ENCODE data around the gene MTFR1L. TPM values are rescaled to one million over a fixed set of nuclear protein-coding genes. Genes with fewer than 3 reads are reported as not detected.
A peak's percentile ranks its signal among the peaks of the same experiment; 100 is the strongest.

Gene MTFR1L
- total RNA-seq, 3 donors from 2014 or later: 71.6 to 79.2 (median 75.4) TPM

DNA sequence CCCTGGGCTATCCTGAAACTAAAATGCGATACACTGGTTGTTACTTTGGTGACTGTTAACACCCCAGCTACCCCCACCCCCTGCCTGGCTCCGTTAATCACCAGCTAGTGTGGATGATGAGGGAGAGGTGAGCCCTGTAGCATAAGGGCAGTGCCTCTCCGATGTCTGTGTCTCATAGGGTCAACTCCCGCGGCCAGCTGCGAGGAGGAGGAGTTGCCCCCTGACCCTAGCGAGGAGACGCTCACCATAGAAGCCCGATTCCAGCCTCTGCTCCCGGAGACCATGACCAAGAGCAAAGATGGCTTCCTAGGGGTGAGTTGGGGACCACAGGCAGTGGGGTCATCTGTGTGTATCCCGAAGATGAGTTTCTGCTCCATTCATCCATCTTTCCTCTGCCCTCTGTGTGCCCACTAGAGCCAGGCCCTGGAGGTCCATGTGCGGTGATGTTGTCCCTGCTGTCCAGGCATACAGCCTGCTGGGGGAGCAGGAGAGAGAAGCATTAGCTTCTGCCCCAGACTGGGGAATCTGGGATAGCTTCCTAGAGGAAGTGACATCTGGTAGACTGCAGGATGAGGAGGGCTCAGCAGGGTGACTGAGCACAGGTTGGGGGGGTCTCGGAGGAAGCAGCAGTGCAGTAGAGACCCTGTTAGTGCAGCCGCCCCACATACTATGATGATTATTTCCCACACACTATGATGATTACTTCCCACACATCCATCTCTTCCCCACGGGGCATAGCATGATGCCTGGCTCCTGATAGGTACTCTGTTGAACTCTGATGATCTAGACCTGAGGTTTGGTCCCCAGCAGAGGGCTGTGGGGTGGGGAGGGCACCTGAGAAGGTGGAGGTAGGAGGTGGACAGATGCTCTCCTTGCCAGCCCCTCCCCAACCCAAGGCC is 14.5 kb upstream of the MTFR1L start:
- DNase-seq (ENCODE audit: low spot score in 2 of 2): no peak
- intact Hi-C loops (cut with DNase I; ENCODE audit: low total_unique reads): loop anchor here (10.0 kb wide), 1 partner anchor 190 kb away; the partner anchor contains the start of gene MAN1C1

DNA sequence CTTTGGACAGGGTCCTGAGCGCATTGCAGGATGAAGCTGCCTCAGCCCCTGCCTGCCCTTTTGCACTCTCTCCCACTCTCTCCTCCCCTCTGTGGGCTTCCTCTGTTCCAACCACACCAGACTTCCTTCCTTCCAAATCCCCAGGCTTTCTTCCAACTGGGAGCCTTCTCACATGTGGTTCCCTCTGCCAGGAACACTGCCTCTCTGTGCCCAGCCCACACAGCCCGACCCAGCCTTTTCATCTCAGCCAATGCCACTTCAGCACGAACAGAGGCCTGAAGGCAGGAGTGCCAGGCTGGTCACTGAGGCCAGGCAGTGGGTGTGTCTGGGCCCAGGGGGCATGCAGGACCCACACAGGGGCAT is 13.9 kb upstream of the MTFR1L start:
- Histone ChIP-seq H3K36me3 (no peaks in the 10 kb centered on the region), H3K27ac (peak overlapping the region; percentile 78 to 91), H3K4me3 (peak overlapping the region in 1 of 3 donors; percentile 22), H3K27me3 (no peaks in the 10 kb centered on the region), H3K4me1 (peaks cover 8 to 16% of the 10 kb centered on the region in 2 donors), H3K9me3 (no peaks in the 10 kb centered on the region)
- TF ChIP-seq POLR2A (IDR thresholded peaks at IDR 0.05): no peak
- TF ChIP-seq CTCF (IDR thresholded peaks at IDR 0.05): no peak
- TF ChIP-seq POLR2AphosphoS5 (IDR thresholded peaks at IDR 0.05): no peak
- peak in 1 of 2 donors; percentile 73 for DNase-seq (ENCODE audit: low spot score in 2 of 2)
- intact Hi-C loops (cut with DNase I; ENCODE audit: low total_unique reads): loop anchor here (10.0 kb wide), 1 partner anchor 191 kb away; the partner anchor contains the start of gene MAN1C1

More for the DNA sequence above, 14.5 kb upstream of the MTFR1L start:
- H3K27ac ChIP-seq: peak overlapping the region; percentile 78 to 91
- TF ChIP-seq CTCF (IDR thresholded peaks at IDR 0.05) (no peak), POLR2AphosphoS5 (IDR thresholded peaks at IDR 0.05) (no peak)
- H3K4me3 ChIP-seq: peak overlapping the region in 1 of 3 donors; percentile 22
- H3K9me3 ChIP-seq: no peaks in the 10 kb centered on the region
- H3K27me3 ChIP-seq: no peaks in the 10 kb centered on the region
- H3K36me3 ChIP-seq: no peaks in the 10 kb centered on the region
- peaks cover 8 to 16% of the 10 kb centered on the region in 2 donors for H3K4me1 ChIP-seq

- no peak overlapping the region for H3K4me3 ChIP-seq
- no peaks in the 10 kb centered on the region for H3K36me3 ChIP-seq
- TF ChIP-seq POLR2AphosphoS5 (IDR thresholded peaks at IDR 0.05): no peak
- no peaks in the 10 kb centered on the region for H3K27me3 ChIP-seq
- H3K9me3 ChIP-seq: no peaks in the 10 kb centered on the region
- no peak for DNase-seq (ENCODE audit: low spot score in 2 of 2)
- H3K4me1 ChIP-seq: peaks cover 6 to 16% of the 10 kb centered on the region in 2 donors
- peak overlapping the region; percentile 78 to 91 for H3K27ac ChIP-seq
- intact Hi-C loops (cut with DNase I; ENCODE audit: low total_unique reads): loop anchor here (10.0 kb wide), 1 partner anchor 192 kb away; the partner anchor contains the start of gene MAN1C1
Observed at GRCh38 chr1:25806418-25806817, 13.3 kb upstream of the MTFR1L start.

DNA sequence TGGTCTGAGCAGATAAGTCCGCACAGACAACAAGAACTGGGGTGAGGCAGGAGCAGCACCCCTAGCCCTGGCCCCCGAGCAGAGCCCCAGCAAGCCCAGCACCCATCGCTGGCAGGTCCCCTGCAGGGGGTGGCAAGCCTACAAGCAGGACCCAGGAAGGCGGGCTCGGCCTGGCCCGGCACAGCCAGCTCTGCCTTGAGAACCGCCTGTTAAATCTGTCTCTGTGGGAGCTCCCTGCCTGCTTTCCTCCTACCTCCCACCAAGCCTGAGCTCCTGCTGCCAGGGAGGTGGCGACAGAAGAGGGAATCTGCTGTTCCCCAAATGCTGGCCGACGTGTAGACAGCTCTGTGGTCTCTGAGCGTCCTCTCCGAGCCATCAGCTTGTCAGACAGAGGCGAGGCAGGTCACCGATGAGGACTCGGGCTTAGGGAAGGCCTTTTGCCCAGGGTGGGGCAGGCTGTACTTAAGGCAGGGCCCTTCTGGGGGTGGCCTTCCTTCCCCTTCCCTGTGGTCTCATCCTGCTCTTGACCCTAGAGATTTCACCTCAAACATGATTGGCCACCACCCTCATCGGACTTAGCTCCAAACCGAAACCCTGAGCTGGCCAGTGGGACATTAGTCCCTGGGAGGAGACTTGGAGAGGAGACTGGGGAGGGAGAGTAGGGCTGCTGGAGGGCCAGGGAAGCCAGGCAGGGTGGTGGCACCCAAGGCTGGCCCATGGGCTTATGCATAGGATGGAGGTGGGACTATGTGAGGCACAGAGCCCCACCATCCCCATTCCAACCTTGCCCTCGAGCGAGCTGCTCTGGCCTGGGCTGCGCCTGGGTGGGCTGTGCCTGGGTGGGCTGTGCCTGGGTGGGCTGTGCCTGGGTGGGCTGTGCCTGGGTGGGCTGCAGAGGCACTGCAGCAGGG is 12.0 kb upstream of the MTFR1L start:
- no peak for DNase-seq (ENCODE audit: low spot score in 2 of 2)
- H3K27me3 ChIP-seq: no peaks in the 10 kb centered on the region
- H3K9me3 ChIP-seq: no peaks in the 10 kb centered on the region
- peak overlapping the region in 1 of 3 donors; percentile 15 for H3K4me3 ChIP-seq
- H3K36me3 ChIP-seq: no peaks in the 10 kb centered on the region
- TF ChIP-seq POLR2AphosphoS5 (IDR thresholded peaks at IDR 0.05) (no peak), CTCF (IDR thresholded peaks at IDR 0.05) (no peak), POLR2A (IDR thresholded peaks at IDR 0.05) (no peak)
- H3K4me1 ChIP-seq: peaks cover 4 to 16% of the 10 kb centered on the region in 2 donors
- intact Hi-C loops (cut with DNase I; ENCODE audit: low total_unique reads): loop anchor here (10.0 kb wide), 1 partner anchor 193 kb away; the partner anchor contains the start of gene MAN1C1
- H3K27ac ChIP-seq: peak overlapping the region; percentile 25 to 68

- Histone ChIP-seq H3K27ac (peak overlapping the region; percentile 68 to 76), H3K27me3 (no peaks in the 10 kb centered on the region), H3K36me3 (no peaks in the 10 kb centered on the region), H3K9me3 (no peaks in the 10 kb centered on the region), H3K4me1 (peaks cover 4 to 16% of the 10 kb centered on the region in 2 donors), H3K4me3 (no peak overlapping the region)
- intact Hi-C loops (cut with DNase I; ENCODE audit: low total_unique reads): loop anchor here (10.0 kb wide), 1 partner anchor 194 kb away; the partner anchor contains the start of gene MAN1C1
- DNase-seq (ENCODE audit: low spot score in 2 of 2): no peak
- TF ChIP-seq CTCF (IDR thresholded peaks at IDR 0.05): no peak
- TF ChIP-seq POLR2AphosphoS5 (IDR thresholded peaks at IDR 0.05): no peak
- no peak for TF ChIP-seq POLR2A (IDR thresholded peaks at IDR 0.05)
Observed at GRCh38 chr1:25808481-25809244, 11.1 kb upstream of the MTFR1L start.

Measured in breast epithelium (tissue), 4 donors.